GM10847 (cell line): ENCODE measurements around the gene C15orf39.

Experiments used
- POLR2A ChIP-seq: IDR thresholded peaks from 2 replicates; pipeline ENCODE4 v1.6.1; 2011; ENCODE audit not compliant: insufficient read length; ENCODE audit errors: extremely low read depth

Gene C15orf39

DNA sequence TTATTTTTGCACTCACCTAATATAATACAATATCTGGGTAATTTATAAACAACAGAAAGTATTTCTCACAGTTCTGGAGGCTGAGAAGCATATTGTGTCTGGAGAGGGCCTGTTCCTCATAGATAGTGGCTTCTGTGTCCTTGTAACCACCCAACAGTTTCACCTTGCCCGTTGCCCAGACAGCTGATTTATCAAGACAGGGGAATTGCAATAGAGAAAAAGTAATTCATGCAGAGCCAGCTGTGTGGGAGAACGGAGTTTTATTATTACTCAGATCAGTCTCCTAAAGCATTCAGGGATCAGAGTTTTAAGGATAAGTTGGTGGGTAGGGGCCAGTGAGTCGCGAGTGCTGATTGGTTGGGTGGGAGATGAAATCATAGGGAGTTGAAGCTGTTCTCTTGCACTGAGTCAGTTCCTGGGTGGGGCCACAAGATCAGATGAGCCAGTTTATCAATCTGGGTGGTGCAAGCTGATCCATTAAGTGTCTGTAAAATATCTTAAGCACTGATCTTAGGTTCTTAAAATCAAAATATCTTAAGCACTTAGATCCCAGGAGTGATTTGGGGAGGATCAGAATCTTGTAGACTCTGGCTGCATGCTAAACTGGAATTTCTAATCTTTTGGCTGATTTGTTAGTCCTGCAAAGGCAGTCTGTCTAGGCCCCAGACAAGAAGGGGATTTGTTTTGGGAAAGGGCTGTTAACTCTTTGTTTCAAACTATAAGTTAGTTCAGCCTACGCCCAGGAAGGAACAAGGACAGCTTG lies 33.9 kb upstream of the C15orf39 start:
- no peak for TF ChIP-seq POLR2A

DNA sequence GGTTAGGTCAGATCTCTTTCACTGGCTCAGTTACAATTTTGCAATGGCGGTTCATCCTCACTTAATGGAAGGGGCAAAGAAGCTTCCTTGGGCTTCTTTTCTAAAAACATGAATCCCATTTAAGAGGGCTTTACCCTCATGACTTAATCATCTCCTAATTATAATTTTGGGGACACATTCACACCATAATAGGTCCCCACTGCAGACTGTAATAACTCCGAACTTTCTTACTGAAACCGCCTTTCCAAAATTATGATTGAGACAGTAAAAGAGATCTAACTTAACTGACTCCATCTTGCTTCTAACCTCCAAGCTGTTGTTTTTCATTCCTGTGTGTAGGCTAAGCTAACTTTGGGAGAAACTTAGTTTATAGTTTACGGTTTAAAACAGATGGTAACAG lies 33.3 kb upstream of the C15orf39 start:
- no peak for TF ChIP-seq POLR2A

DNA sequence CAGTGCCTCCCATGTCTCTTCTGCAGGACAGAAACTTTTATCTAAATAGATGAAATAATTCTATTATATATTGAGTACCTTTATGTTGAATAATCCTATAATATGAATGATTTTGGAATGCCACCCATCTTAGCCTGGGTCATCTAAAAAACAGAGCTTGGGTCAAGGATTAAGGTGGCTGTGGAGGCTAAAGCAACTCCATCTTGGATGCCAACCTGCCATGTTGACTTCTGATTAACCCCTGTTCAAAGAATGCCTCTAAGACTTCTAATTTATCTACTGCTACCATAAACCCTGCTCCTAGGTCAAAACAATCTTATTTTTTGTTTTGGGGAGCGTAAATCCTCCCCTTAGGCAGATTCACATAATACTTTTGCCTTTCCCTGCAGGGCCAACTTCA lies 31.5 kb upstream of the C15orf39 start:
- no peak for TF ChIP-seq POLR2A

DNA sequence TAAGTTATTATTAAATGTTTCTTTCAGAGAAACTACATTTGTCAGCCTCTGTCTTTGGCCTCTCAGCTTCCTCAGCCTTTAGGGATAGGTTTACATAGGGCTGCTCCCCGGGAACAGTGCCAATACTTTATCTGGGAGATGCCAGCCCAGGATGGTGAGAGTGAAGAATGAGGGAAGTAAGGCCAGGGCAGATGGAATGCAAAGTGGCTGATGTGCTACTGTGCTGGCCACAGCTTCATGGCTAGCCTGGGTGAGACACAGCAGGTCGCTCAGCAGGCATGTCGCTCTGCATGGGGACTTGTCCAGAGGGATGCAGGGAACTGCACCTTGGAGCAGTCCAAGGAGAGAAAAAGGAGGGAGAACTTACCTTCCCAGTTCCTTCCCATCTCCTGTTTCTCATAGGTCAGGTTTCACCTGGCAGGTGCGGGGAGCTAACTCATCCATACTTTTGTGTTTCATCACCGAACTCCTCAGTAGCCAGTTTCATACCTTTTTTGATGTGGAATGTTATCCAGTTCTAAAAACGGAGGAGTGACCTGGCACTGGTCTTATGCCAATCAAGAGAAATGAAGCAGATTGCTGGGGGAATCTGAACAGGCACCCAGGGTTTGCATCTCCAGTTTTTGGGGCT lies 30.9 kb upstream of the C15orf39 start:
- no peak for TF ChIP-seq POLR2A

DNA sequence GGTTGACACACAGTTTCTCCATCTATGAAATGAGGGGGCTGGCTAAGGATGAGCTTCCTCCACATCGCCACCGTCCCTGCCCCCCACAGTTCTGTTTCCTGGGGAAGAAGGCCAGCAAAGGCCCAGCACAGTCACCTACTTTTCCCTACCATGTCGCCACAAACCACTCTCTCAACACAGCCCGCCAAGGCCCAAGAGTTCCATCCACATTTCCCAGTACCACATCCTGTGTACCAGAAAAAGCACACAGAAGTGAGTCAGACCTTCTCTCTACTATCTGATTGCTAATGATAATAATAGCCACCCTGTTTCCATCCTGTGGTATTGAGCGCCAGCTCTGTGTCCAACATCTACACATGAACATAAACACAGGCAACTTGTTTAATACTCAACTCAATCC lies 30.3 kb upstream of the C15orf39 start:
- no peak for TF ChIP-seq POLR2A

DNA sequence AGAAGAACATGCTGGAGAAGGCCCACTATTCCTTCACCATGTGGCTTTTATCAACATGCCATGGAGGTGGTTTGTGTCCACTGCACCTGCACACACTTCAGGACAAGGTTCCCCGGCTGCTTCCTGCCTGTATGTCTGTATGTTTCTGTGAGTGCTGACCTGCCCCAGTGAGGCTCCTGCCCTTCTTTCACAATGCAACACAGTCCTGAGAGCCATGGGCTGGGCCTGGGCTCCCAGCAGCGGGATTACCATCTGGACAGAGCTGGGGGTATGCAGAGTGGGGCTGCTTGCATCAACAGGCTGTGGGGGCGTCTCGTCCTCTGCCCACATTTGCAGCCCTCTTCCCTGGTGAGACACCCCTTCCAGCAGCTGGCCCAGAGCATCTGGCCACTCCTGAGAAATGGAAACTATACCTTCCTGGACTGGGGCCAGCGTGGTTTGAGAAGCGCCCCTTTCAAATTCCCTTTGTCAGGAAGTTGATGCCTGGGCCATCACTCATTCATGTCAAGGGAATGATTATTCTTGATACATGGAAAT lies 29.3 kb upstream of the C15orf39 start:
- TF ChIP-seq POLR2A, result no peak

DNA sequence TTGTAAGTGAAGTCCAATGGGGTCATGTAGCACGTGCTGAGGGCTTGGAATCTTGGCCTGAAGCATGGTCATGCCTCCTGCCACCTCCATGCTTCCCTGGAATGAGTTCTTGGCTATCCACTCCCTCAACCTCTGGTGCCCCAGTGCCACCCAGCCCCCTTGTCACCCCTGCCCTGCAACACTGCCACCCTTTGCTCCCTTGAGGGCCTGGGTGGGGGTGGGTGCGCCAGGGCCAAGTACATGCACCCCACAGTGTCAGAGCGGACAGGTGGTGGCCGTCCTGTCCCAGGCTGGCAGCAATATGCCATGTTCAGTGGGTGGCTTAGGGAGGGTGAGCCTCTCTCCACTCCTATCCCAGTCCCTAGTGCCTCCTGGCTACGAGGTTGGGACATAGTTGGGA lies 27.6 kb upstream of the C15orf39 start:
- TF ChIP-seq POLR2A, result no peak

DNA sequence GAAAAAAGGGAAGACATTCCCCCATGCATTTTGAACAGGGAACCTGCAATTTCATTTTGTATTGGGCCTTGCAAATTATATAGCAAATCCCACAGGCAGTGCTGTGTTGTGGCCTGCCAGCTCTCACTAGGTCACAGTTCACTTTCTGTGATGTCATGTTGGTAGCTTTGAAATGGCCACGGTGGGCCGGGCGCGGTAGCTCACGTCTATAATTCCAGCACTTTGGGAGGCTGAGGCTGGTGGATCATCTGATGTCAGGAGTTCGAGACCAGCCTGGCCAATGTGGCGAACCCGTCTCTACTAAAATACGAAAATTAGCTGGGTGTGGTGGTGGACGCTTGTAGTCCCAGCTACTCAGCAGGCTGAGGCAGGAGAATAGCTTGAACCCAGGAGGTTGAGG lies 27.0 kb upstream of the C15orf39 start:
- no peak for TF ChIP-seq POLR2A

DNA sequence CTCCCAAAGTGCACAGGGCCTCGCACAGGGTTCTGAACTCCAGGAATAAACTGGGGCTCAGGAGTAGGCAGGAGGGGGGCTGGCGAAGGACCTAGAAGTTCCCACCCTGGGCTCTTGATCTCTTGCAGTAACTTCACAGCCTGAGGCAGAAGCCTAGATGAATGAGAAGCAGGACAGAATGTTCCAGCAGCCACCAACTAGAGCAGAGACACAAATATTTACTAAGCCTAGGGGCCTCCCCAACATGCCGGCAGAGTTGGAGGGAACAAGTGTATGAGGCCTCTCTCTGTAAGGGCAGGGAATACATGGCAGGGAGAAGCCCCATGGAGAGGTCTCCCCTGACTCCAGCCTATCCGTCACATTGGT lies 25.3 kb upstream of the C15orf39 start:
- no peak for TF ChIP-seq POLR2A

DNA sequence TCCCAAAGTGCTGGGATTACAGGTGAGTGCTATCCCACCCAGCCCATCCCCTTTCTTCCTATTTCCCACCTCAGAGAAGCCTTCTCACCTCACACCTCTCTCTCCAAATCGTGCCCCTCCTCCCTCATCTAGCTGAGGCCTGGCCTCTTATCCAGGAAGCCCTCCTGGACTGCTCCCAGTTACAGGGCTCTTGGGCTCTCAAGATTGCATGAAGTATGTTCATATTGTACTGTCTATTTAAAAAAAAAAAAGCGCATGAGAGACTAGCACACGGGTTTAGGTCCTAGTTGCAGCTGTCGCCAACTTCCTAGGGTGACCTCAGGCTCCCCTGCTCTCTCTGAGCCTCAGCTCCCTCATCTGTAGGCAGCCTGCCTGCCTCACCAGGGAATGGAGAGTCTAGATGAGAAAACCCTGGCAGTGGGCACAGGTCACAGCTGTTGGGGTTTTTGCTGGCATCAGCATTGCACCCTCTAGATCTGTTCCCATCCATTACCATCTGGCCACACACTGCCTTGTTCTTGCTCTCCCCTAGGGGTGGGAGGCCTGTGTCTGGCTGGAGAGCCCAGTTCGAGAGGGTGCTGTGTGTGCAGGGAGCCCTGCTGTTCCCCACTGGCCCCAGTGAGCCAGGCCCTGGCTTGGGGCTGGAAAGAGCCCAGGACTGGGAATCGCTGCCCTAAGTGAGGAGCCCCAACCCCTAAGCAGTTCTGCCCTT lies 24.2 kb upstream of the C15orf39 start:
- no peak for TF ChIP-seq POLR2A

DNA sequence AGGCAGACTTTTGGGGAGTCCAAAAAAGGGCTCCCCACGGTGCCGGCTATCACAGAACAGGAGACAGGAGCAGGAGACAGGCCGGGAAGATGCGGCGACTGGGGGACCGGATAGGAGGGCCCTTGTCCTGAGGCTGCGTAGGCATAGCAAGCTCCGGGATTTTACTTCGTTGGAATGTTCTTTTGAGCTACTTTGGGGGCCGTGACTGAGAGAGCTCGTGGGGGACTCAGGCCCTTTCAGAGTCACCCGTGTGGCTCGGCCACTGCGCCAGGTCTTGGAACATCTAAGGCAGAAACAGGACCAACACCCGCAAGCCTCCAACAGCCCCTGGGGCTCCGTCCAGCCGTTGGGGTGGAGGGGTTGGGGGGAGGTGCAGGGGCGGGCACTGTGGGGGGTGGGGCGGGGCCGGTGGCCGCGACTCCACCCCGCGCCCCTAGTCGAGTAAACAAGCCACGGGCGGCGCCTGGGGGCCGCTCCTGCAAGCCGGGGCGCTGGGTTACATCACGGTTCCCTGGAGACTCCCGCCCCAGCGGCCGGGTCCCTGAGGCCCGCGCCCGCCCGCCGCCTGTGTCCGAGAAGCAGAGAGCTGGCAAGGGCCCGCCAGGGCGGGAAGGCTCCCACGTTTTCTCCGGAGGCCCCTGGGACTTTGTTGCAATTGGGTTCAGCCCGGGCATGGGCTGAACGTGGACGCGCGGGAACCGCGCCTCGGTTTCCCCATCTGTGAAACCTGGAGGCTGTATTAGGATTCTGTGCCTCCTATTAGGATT lies 23.3 kb upstream of the C15orf39 start:
- no peak for TF ChIP-seq POLR2A

DNA sequence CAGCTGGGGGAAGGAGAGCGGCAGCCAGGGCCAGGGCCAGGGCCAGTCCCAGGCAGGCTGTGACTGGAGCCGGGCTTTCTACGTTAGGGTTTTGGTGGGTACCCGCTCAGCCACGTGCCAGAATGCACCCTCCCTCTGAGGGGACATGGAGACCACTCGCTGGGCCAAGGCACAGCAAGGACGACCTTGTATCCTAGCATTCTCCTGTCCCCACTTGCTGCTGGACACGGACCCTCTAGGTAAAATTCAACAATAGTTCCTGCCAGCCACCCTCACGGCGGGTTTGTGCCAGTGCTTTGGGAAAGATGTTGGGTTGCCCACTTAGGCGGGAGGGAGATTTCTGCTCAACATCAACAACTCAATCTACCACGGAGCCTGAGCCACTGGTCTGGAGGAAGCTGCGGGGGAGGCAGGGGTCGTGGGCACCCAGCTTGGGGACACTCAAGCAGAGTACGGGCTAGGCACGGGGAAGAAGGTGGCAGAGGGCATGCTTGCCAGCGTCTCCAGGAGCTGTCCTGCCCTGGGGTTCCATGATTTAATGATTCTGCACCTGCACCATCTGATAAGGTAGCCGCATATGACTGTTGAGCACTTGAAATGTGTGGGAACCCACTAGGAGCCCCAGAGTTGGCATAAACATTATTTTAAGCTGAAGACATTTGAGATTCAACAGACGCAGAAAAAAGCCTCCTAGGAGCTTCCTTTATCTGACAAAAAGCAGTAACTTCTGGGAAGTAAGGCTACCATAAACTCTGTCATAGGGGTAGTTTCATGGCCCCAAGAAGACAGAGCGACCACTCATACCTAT lies 22.5 kb upstream of the C15orf39 start:
- no peak for TF ChIP-seq POLR2A

DNA sequence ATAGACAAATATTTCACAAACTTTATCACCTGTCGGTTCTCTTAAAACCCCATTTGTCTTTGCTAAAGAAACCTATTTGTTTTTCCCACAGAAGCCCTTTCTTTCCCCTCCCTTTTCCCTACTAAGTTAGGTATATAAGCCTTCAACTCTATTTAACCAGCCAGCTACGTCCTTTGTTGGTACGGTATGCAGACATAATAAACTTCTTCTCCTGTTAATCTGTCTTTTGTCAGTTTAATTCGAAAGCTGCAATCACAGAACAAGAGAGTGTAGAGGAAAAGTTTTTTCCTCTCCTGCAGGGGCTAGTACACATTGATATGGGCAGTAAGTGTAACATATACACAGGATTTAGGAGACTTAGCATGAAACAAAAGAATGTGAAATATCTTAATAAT lies 21.9 kb upstream of the C15orf39 start:
- no peak for TF ChIP-seq POLR2A

DNA sequence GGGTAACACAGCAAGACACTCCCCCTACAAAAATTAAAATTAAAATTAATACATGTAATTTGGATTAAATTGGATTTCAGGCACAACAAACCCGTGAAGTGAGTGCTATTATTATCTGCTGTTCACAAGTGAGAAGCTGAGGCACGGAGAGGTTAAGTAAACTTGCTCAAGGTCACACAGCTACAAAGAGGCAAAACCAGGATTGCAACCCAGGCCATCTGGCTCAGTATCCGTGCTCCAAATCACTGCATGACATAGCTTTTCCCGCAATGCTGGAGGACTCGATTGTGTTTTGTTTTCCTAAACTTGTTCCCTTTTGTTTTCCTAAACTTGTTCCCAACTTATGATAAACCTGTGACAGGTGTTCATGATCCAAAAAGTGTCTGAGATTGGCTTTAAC lies 19.9 kb upstream of the C15orf39 start:
- TF ChIP-seq POLR2A, result no peak
